HG02642 (cell line): ENCODE data around the gene MYCBP2.
"Not testable (repeated sequence)": the region's sequence is repeated elsewhere in the genome, so short reads cannot be mapped to it uniquely, and the experiment has no call there.

Experiments
- ATAC-seq: cut with Tn5 transposase; IDR thresholded peaks from one replicate; pipeline ENCODE4 v1.9.1; 2021; ENCODE audit warnings: mild to moderate bottlenecking; ENCODE audit not compliant: unreplicated experiment, poor library complexity

MYCBP2 gene

GRCh38 chr13:77222909-77223308 lies 104.0 kb downstream of the MYCBP2 start:
- no peak for ATAC-seq

GRCh38 chr13:77222000-77222690 lies 104.7 kb downstream of the MYCBP2 start:
- no peak for ATAC-seq

GRCh38 chr13:77219401-77219800 lies 107.5 kb downstream of the MYCBP2 start:
- no peak for ATAC-seq

GRCh38 chr13:77218274-77218673 lies 108.6 kb downstream of the MYCBP2 start:
- ATAC-seq = no peak

GRCh38 chr13:77215543-77215942 lies 111.4 kb downstream of the MYCBP2 start:
- ATAC-seq = no peak

GRCh38 chr13:77213644-77214043 lies 113.2 kb downstream of the MYCBP2 start:
- ATAC-seq = no peak

GRCh38 chr13:77207943-77208342 lies 119.0 kb downstream of the MYCBP2 start:
- ATAC-seq = no peak

GRCh38 chr13:77198995-77199394 lies 127.9 kb downstream of the MYCBP2 start:
- not testable (repeated sequence) for ATAC-seq

GRCh38 chr13:77196052-77196618 lies 130.8 kb downstream of the MYCBP2 start:
- no peak for ATAC-seq

- ATAC-seq = no peak
These were observed 136.4 kb downstream of the MYCBP2 start for GRCh38 chr13:77190349-77190958.

- ATAC-seq = no peak
These were observed 141.2 kb downstream of the MYCBP2 start for GRCh38 chr13:77185721-77186120.

GRCh38 chr13:77184455-77184854 lies 142.4 kb downstream of the MYCBP2 start:
- ATAC-seq = peak; percentile 97

GRCh38 chr13:77180011-77180410 lies 146.9 kb downstream of the MYCBP2 start:
- no peak for ATAC-seq

- no peak for ATAC-seq
These were observed 149.2 kb downstream of the MYCBP2 start for GRCh38 chr13:77177646-77178045.

- no peak for ATAC-seq
These were observed 150.5 kb downstream of the MYCBP2 start for GRCh38 chr13:77176350-77176749.

- no peak for ATAC-seq
These were observed 154.2 kb downstream of the MYCBP2 start for GRCh38 chr13:77172650-77173049.

GRCh38 chr13:77171451-77171850 lies 155.4 kb downstream of the MYCBP2 start:
- no peak for ATAC-seq

GRCh38 chr13:77168237-77168636 lies 158.7 kb downstream of the MYCBP2 start:
- no peak for ATAC-seq

GRCh38 chr13:77150651-77151050 lies 176.2 kb downstream of the MYCBP2 start:
- ATAC-seq = no peak

GRCh38 chr13:77143431-77143830 lies 183.5 kb downstream of the MYCBP2 start:
- ATAC-seq = no peak

GRCh38 chr13:77139306-77139705 lies 187.6 kb downstream of the MYCBP2 start:
- no peak for ATAC-seq

- ATAC-seq = no peak
These were observed 188.1 kb downstream of the MYCBP2 start for GRCh38 chr13:77138813-77139212.
